Stimulated activated CD4-positive, alpha-beta T cell treated with anti-CD3 and anti-CD28 coated beads, Interleukin-1b, Interleukin-23, amount 100 ng/mL, for 48 hours (primary cell): Measurements from ENCODE around the gene NBPF1.
"Not testable (repeated sequence)": the region's sequence is repeated elsewhere in the genome, so short reads cannot be mapped to it uniquely, and the experiment has no call there.

ENCODE experiments used
- DNase-seq: peaks from one replicate; pipeline ENCODE4 v3.0.0-alpha.2; 2020

Gene NBPF1

GRCh38 chr1:16613185-16614147 is at the start of gene NBPF1:
NBPF1 (minus strand) TSS chr1:16613564.
- peak; percentile 94 for DNase-seq

- DNase-seq = not testable (repeated sequence)
These were observed 44.9 kb upstream of the NBPF1 start for GRCh38 chr1:16658234-16658633.

- not testable (repeated sequence) for DNase-seq
These were observed 43.8 kb upstream of the NBPF1 start for GRCh38 chr1:16656981-16657683.

GRCh38 chr1:16656574-16656973 is 43.2 kb upstream of the NBPF1 start:
- not testable (repeated sequence) for DNase-seq

- not testable (repeated sequence) for DNase-seq
These were observed 38.2 kb upstream of the NBPF1 start for GRCh38 chr1:16651560-16651959.

GRCh38 chr1:16649960-16650359 is 36.6 kb upstream of the NBPF1 start:
- not testable (repeated sequence) for DNase-seq

GRCh38 chr1:16649390-16649789 is 36.0 kb upstream of the NBPF1 start:
- DNase-seq = peak; percentile 3

GRCh38 chr1:16648756-16649155 is 35.4 kb upstream of the NBPF1 start:
- DNase-seq = not testable (repeated sequence)

- not testable (repeated sequence) for DNase-seq
These were observed 34.9 kb upstream of the NBPF1 start for GRCh38 chr1:16648250-16648649.

GRCh38 chr1:16647179-16648176 is 34.1 kb upstream of the NBPF1 start:
- peak; percentile 30 for DNase-seq

GRCh38 chr1:16646716-16647115 is 33.4 kb upstream of the NBPF1 start:
- not testable (repeated sequence) for DNase-seq

- DNase-seq = peak; percentile 3
These were observed 32.8 kb upstream of the NBPF1 start for GRCh38 chr1:16646061-16646664.

GRCh38 chr1:16645271-16646060 is 32.1 kb upstream of the NBPF1 start:
- peak; percentile 5 for DNase-seq

GRCh38 chr1:16644482-16645270 is 31.3 kb upstream of the NBPF1 start:
- DNase-seq = peak; percentile 97

GRCh38 chr1:16644193-16644481 is 30.8 kb upstream of the NBPF1 start:
- DNase-seq = no peak

- peak; percentile 10 for DNase-seq
These were observed 30.3 kb upstream of the NBPF1 start for GRCh38 chr1:16643476-16644192.

GRCh38 chr1:16643001-16643411 is 29.6 kb upstream of the NBPF1 start:
- peak; percentile 2 for DNase-seq

GRCh38 chr1:16642025-16642966 is 28.9 kb upstream of the NBPF1 start:
- DNase-seq = not testable (repeated sequence)
